Measurements from ENCODE around the gene MYLK.

- TF ChIP-seq CTCF (conservative IDR thresholded peaks at IDR 0.05; ENCODE audit: low read depth, low read length) (no peak), POLR2A (IDR thresholded peaks at IDR 0.05; ENCODE audit: low read depth, low read length) (no peak), FOS (IDR thresholded peaks at IDR 0.05; ENCODE audit: low read depth, low read length) (no peak), MAFK (IDR thresholded peaks at IDR 0.05; ENCODE audit: low read depth, low read length) (no peak), SMC3 (IDR thresholded peaks at IDR 0.05; ENCODE audit: low read depth, low read length) (no peak), RCOR1 (IDR thresholded peaks at IDR 0.05; ENCODE audit: insufficient replicate concordance, low read length) (no peak), MAZ (IDR thresholded peaks at IDR 0.05; ENCODE audit: borderline replicate concordance, low read depth, low read length) (no peak), CEBPB (IDR thresholded peaks at IDR 0.05; ENCODE audit: low read depth, low read length) (no peak), RAD21 (IDR thresholded peaks at IDR 0.05; ENCODE audit: low read length) (no peak), ELK1 (IDR thresholded peaks at IDR 0.05; ENCODE audit: borderline replicate concordance, low read depth, low read length) (no peak), USF2 (IDR thresholded peaks at IDR 0.05; ENCODE audit: low read depth, low read length) (no peak), MXI1 (IDR thresholded peaks at IDR 0.05; ENCODE audit: borderline replicate concordance, low read depth, low read length) (no peak)
Measured at GRCh38 chr3:123779655-123780231, 104.4 kb downstream of the MYLK start.

Data from IMR-90 (cell line).